Lower leg skin (tissue), 4 donors: Measurements from ENCODE around the gene DOK6. TPM values are rescaled to one million over a fixed set of nuclear protein-coding genes. Genes with fewer than 3 reads are reported as not detected.
"Not testable (repeated sequence)": the region's sequence is repeated elsewhere in the genome, so short reads cannot be mapped to it uniquely, and the experiment has no call there.

ENCODE experiments used
- DNase-seq, 2 donors: peaks; one replicate each; pipeline ENCODE4 v3.0.0-alpha.2; 2019; ENCODE audit warnings: low spot score in 2 of 2
- H3K4me3 ChIP-seq: fragments of 200-600 bp; sonication (generic); 2 replicates; pipeline ENCODE4 v1.5.1; 2017; ENCODE audit warnings: mild to moderate bottlenecking, low read depth; ENCODE audit not compliant: poor library complexity, severe bottlenecking
- CTCF ChIP-seq, 3 donors: fragments of 450-650 bp; IDR thresholded peaks; one replicate each; pipeline ENCODE4 v1.5.1; 2016; ENCODE audit warnings: antibody characterized with exemption in 3 of 3, mild to moderate bottlenecking in 3 of 3, moderate library complexity in 2 of 3
- POLR2A ChIP-seq, 2 donors: fragments of 450-650 bp; IDR thresholded peaks; one replicate each; pipeline ENCODE4 v1.6.1; 2016 to 2017; ENCODE audit warnings: antibody characterized with exemption in 2 of 2, mild to moderate bottlenecking in 1 of 2, moderate library complexity in 1 of 2
- WGBS, 2 donors: methylation state at CpG; one replicate each; pipeline ENCODE4 v1.1.5; 2018; 5-methylcytosine and 5-hydroxymethylcytosine counted together
- intact Hi-C: fragments of 100-400 bp; cut with DNase I; formaldehyde crosslinking; loops from one replicate; pipeline ENCODE4 v1.15.0; 2023; ENCODE audit warnings: low total_unique reads
- total RNA-seq, 4 donors: library from RNA; depleted of rRNA; stranded (reverse); fragments of >200 nt; gene quantifications; one replicate each; pipeline ENCODE4 v1.1.0, GENCODE V29; 2016

DOK6 gene
- under 1 TPM; 0.21 to 0.45 (median 0.42) TPM for total RNA-seq

- intact Hi-C loops: no loop called here
- DNase-seq: peak in 1 of 2 donors; percentile 86
- TF ChIP-seq POLR2A (IDR thresholded peaks at IDR 0.05) (no peak), CTCF (IDR thresholded peaks at IDR 0.05) (no peak)
- WGBS, 2 donors: 1 to 2% methylated on average over 20 to 39 of the region's 79 CpGs
- H3K4me3 ChIP-seq: peak within 1 kb of the TSS; percentile 10
Observed at GRCh38 chr18:69400253-69400975, at the start of gene DOK6. Gene DOK6, plus strand, starts transcription at chr18:69400888.

- TF ChIP-seq POLR2A (IDR thresholded peaks at IDR 0.05) (no peak), CTCF (IDR thresholded peaks at IDR 0.05) (no peak)
- 95 to 100% methylated on average over 1 of the region's 1 CpG for WGBS, 2 donors
- no peak for DNase-seq
- no peak overlapping the region for H3K4me3 ChIP-seq
- intact Hi-C loops: no loop called here
Observed at GRCh38 chr18:69353023-69353422, 47.7 kb upstream of the DOK6 start.

- no peak for DNase-seq
- 86 to 89% methylated on average over 4 of the region's 4 CpGs for WGBS, 2 donors
- H3K4me3 ChIP-seq: no peak overlapping the region
- intact Hi-C loops: no loop called here
- TF ChIP-seq CTCF (IDR thresholded peaks at IDR 0.05) (no peak), POLR2A (IDR thresholded peaks at IDR 0.05) (no peak)
Observed at GRCh38 chr18:69357590-69357989, 43.1 kb upstream of the DOK6 start.

GRCh38 chr18:69358212-69358895, 42.3 kb upstream of the DOK6 start:
- no peak for TF ChIP-seq CTCF (IDR thresholded peaks at IDR 0.05)
- no peak for TF ChIP-seq POLR2A (IDR thresholded peaks at IDR 0.05)
- no peak overlapping the region for H3K4me3 ChIP-seq
- DNase-seq: no peak
- intact Hi-C loops: no loop called here
- 64% methylated on average over 6 of the region's 6 CpGs for WGBS, 2 donors

GRCh38 chr18:69359768-69360167, 40.9 kb upstream of the DOK6 start:
- H3K4me3 ChIP-seq, intact Hi-C loops: not testable (repeated sequence)
- 78 to 93% methylated on average over 1 of the region's 1 CpG for WGBS, 2 donors

GRCh38 chr18:69364930-69365329, 35.8 kb upstream of the DOK6 start:
- TF ChIP-seq POLR2A (IDR thresholded peaks at IDR 0.05) (no peak), CTCF (IDR thresholded peaks at IDR 0.05) (no peak)
- 64 to 69% methylated on average over 2 of the region's 2 CpGs for WGBS, 2 donors
- intact Hi-C loops: no loop called here
- DNase-seq: no peak
- H3K4me3 ChIP-seq: no peak overlapping the region

More at GRCh38 chr18:69359768-69360167, 40.9 kb upstream of the DOK6 start:
- DNase-seq: not testable (repeated sequence)
